Peyer's patch (tissue), 4 donors: ENCODE data around the gene OSBPL10. TPM values are rescaled to one million over a fixed set of nuclear protein-coding genes. Genes with fewer than 3 reads are reported as not detected.

Source experiments
- DNase-seq, 3 donors: peaks; one replicate each; pipeline ENCODE4 v3.0.0-alpha.2; 2017 to 2019
- H3K27ac ChIP-seq, 4 donors: fragments of 200-600 bp; sonication (generic); one replicate each; pipeline ENCODE4 v1.5.1; 2016 to 2019
- H3K27me3 ChIP-seq, 2 donors: fragments of 200-600 bp; sonication (generic); one replicate each; pipeline ENCODE4 v1.5.1; 2019
- H3K36me3 ChIP-seq, 3 donors: fragments of 200-600 bp; sonication (generic); one replicate each; pipeline ENCODE4 v1.5.1; 2016 to 2019
- H3K4me1 ChIP-seq, 4 donors: fragments of 200-600 bp; sonication (generic); one replicate each; pipeline ENCODE4 v1.5.1; 2016 to 2019
- H3K4me3 ChIP-seq, 4 donors: fragments of 200-600 bp; sonication (generic); 1 replicate in 3 of 4; 2 replicates in 1 of 4; pipeline ENCODE4 v1.5.1; 2016 to 2019; ENCODE audit warnings: mild to moderate bottlenecking in 1 of 4
- H3K9me3 ChIP-seq, 4 donors: fragments of 200-600 bp; sonication (generic); one replicate each; pipeline ENCODE4 v1.5.1; 2016 to 2019; ENCODE audit warnings: mild to moderate bottlenecking in 1 of 4
- POLR2A ChIP-seq, 2 donors: fragments of 450-650 bp; IDR thresholded peaks; one replicate each; pipeline ENCODE4 v1.5.1; 2017; ENCODE audit warnings: antibody characterized with exemption in 2 of 2, mild to moderate bottlenecking in 2 of 2, moderate library complexity in 2 of 2
- total RNA-seq, 4 donors: library from RNA; depleted of rRNA; stranded (reverse); fragments of >200 nt; gene quantifications; one replicate each; pipeline ENCODE4 v1.1.0, GENCODE V29; 2016
- TF ChIP-seq, protein P1 (sequence below), 6 experiments: fragments of 450-650 bp in 4 of 6; fragments of 200-600 bp in 2 of 6; sonication (generic) in 1 of 6; IDR thresholded peaks; one replicate each; pipeline ENCODE4 v1.5.1; 2017 to 2019; ENCODE audit warnings: antibody characterized with exemption in 6 of 6, mild to moderate bottlenecking in 3 of 6, moderate library complexity in 1 of 6

Gene OSBPL10
- total RNA-seq, 4 donors from 2014 or later, result 18.5 to 128 (median 60.5) TPM

GRCh38 chr3:31680072-31680870 is 300.8 kb downstream of the OSBPL10 start:
- H3K27me3 ChIP-seq, result no peaks in the 10 kb centered on the region
- no peaks in the 10 kb centered on the region for H3K9me3 ChIP-seq
- no peak overlapping the region for H3K4me3 ChIP-seq
- H3K4me1 ChIP-seq, result no peaks in the 10 kb centered on the region
- H3K27ac ChIP-seq, result no peak overlapping the region
- DNase-seq, result no peak
- H3K36me3 ChIP-seq, result peaks cover 0 to 4% (median 0%) of the 10 kb centered on the region in 3 donors
- TF ChIP-seq, protein P1, sequence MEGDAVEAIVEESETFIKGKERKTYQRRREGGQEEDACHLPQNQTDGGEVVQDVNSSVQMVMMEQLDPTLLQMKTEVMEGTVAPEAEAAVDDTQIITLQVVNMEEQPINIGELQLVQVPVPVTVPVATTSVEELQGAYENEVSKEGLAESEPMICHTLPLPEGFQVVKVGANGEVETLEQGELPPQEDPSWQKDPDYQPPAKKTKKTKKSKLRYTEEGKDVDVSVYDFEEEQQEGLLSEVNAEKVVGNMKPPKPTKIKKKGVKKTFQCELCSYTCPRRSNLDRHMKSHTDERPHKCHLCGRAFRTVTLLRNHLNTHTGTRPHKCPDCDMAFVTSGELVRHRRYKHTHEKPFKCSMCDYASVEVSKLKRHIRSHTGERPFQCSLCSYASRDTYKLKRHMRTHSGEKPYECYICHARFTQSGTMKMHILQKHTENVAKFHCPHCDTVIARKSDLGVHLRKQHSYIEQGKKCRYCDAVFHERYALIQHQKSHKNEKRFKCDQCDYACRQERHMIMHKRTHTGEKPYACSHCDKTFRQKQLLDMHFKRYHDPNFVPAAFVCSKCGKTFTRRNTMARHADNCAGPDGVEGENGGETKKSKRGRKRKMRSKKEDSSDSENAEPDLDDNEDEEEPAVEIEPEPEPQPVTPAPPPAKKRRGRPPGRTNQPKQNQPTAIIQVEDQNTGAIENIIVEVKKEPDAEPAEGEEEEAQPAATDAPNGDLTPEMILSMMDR (IDR thresholded peaks at IDR 0.05), result no peak
- no peak for TF ChIP-seq POLR2A (IDR thresholded peaks at IDR 0.05)

GRCh38 chr3:31676556-31676955 is 304.5 kb downstream of the OSBPL10 start:
- Histone ChIP-seq H3K27ac (no peak overlapping the region), H3K4me1 (no peaks in the 10 kb centered on the region), H3K36me3 (no peaks in the 10 kb centered on the region), H3K27me3 (no peaks in the 10 kb centered on the region), H3K9me3 (no peaks in the 10 kb centered on the region), H3K4me3 (no peak overlapping the region)
- TF ChIP-seq POLR2A (IDR thresholded peaks at IDR 0.05), result no peak
- TF ChIP-seq, protein P1 (IDR thresholded peaks at IDR 0.05), result no peak
- DNase-seq, result no peak

DNA sequence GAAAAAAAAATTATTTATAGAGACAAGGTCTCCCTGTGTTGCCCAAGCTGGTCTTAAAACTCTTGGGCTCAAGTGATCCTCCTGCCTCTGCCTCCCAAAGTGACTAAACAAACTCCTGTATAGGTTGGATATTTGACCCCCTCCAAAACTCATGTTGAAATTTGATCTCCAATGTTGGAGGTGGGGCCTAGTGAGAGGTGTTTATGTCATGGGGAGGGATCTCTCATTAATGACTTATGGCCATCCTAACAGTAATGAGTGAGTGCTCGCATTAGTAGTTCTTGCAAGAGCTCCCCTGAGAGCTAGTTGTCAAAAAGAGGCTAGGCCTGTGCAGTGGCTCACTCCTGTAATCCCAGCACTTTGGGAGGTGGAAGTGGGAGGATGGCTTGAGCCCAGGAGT is 307.1 kb downstream of the OSBPL10 start:
- Histone ChIP-seq H3K4me1 (peaks cover 0 to 7% (median 0%) of the 10 kb centered on the region in 4 donors), H3K9me3 (no peaks in the 10 kb centered on the region), H3K4me3 (no peak overlapping the region), H3K27ac (no peak overlapping the region), H3K27me3 (no peaks in the 10 kb centered on the region), H3K36me3 (no peaks in the 10 kb centered on the region)
- TF ChIP-seq POLR2A (IDR thresholded peaks at IDR 0.05), result no peak
- TF ChIP-seq, protein P1 (IDR thresholded peaks at IDR 0.05), result no peak
- no peak for DNase-seq

- DNase-seq, result no peak
- H3K27me3 ChIP-seq, result no peaks in the 10 kb centered on the region
- no peak overlapping the region for H3K4me3 ChIP-seq
- H3K9me3 ChIP-seq, result no peaks in the 10 kb centered on the region
- no peak overlapping the region for H3K27ac ChIP-seq
- peaks cover 0 to 7% (median 0%) of the 10 kb centered on the region in 4 donors for H3K4me1 ChIP-seq
- TF ChIP-seq, protein P1 (IDR thresholded peaks at IDR 0.05), result no peak
- no peak for TF ChIP-seq POLR2A (IDR thresholded peaks at IDR 0.05)
- H3K36me3 ChIP-seq, result no peaks in the 10 kb centered on the region
Observed at GRCh38 chr3:31671976-31672375, 309.1 kb downstream of the OSBPL10 start.

- no peaks in the 10 kb centered on the region for H3K9me3 ChIP-seq
- no peak for TF ChIP-seq POLR2A (IDR thresholded peaks at IDR 0.05)
- TF ChIP-seq, protein P1 (IDR thresholded peaks at IDR 0.05), result no peak
- H3K4me1 ChIP-seq, result peaks cover 0 to 7% (median 0%) of the 10 kb centered on the region in 4 donors
- no peaks in the 10 kb centered on the region for H3K27me3 ChIP-seq
- H3K27ac ChIP-seq, result no peak overlapping the region
- no peak for DNase-seq
- H3K36me3 ChIP-seq, result no peaks in the 10 kb centered on the region
- H3K4me3 ChIP-seq, result no peak overlapping the region
Observed at GRCh38 chr3:31671451-31671850, 309.6 kb downstream of the OSBPL10 start.
